Uterus (tissue), 2 donors: ENCODE results near the gene PLLP.

ENCODE experiments used
- CTCF ChIP-seq, 4 experiments: fragments of 200-600 bp in 2 of 4; fragments of 450-650 bp in 2 of 4; sonication (generic) in 2 of 4; IDR thresholded peaks; one replicate each; pipeline ENCODE4 v1.5.1; 2016 to 2019; ENCODE audit warnings: antibody characterized with exemption in 4 of 4, mild to moderate bottlenecking in 2 of 4, moderate library complexity in 1 of 4
- POLR2A ChIP-seq, 2 donors: fragments of 450-650 bp; IDR thresholded peaks; one replicate each; pipeline ENCODE4 v1.6.1; 2016; ENCODE audit warnings: antibody characterized with exemption in 2 of 2, mild to moderate bottlenecking in 1 of 2, moderate library complexity in 1 of 2

GRCh38 chr16:57262841-57263540, 21.5 kb downstream of the PLLP start:
- no peak for TF ChIP-seq CTCF (IDR thresholded peaks at IDR 0.05)
- no peak for TF ChIP-seq POLR2A (IDR thresholded peaks at IDR 0.05)
